Measurements from ENCODE around the gene RAB19. TPM values are rescaled to one million over a fixed set of nuclear protein-coding genes. Genes with fewer than 3 reads are reported as not detected.

Gene RAB19
- total RNA-seq, 1 experiment from 2014 or later, result not detected

DNA sequence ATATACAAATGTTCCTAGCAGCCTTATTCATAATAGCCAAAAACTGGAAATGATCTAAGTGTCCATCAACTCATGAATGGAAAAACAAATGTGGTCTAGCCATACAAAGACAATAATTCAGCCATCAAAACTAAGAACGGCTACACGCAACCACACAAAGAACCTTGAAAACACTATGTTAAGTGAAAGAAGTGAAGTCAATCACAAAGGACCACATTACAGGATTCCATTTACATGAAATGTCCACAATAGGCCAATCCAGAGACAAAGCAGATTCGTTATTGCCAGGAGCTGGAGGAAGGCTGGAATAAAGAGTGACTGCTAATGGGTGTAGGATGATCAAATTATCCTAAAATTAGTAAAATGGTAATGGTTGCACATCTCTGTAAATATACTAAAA lies 54.3 kb downstream of the RAB19 start:
- no peak for DNase-seq (ENCODE audit: low spot score)
- no peaks in the 10 kb centered on the region for H3K27me3 ChIP-seq (replicated peaks; ENCODE audit: insufficient read depth, low read depth, low read length, poor library complexity)
- TF ChIP-seq EZH2 (IDR thresholded peaks at IDR 0.05; ENCODE audit: borderline replicate concordance, low read depth, low read length, poor library complexity, severe bottlenecking), result no peak
- TF ChIP-seq, protein P1, sequence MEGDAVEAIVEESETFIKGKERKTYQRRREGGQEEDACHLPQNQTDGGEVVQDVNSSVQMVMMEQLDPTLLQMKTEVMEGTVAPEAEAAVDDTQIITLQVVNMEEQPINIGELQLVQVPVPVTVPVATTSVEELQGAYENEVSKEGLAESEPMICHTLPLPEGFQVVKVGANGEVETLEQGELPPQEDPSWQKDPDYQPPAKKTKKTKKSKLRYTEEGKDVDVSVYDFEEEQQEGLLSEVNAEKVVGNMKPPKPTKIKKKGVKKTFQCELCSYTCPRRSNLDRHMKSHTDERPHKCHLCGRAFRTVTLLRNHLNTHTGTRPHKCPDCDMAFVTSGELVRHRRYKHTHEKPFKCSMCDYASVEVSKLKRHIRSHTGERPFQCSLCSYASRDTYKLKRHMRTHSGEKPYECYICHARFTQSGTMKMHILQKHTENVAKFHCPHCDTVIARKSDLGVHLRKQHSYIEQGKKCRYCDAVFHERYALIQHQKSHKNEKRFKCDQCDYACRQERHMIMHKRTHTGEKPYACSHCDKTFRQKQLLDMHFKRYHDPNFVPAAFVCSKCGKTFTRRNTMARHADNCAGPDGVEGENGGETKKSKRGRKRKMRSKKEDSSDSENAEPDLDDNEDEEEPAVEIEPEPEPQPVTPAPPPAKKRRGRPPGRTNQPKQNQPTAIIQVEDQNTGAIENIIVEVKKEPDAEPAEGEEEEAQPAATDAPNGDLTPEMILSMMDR (conservative IDR thresholded peaks at IDR 0.05; ENCODE audit: low read depth, low read length), result no peak
- no peaks in the 10 kb centered on the region for H3K9me3 ChIP-seq (ENCODE audit: low read depth, low read length, poor library complexity, severe bottlenecking)
- no peak overlapping the region for H3K27ac ChIP-seq (ENCODE audit: low read depth, low read length, poor library complexity, severe bottlenecking)
- no peaks in the 10 kb centered on the region for H3K4me1 ChIP-seq (ENCODE audit: insufficient read depth, low read length, poor library complexity, severe bottlenecking)
- ChIA-PET CTCF (no interaction called here), POLR2A (ENCODE audit: low non-redundant PET) (no interaction called here)
- intact Hi-C loops (cut with micrococcal nuclease; ENCODE audit: unreplicated experiment), result no loop called here
- no peak overlapping the region for H3K4me3 ChIP-seq (ENCODE audit: low read depth, low read length, poor library complexity, severe bottlenecking)
- no TSS peak for BruUV-seq (replicated peaks)
- H3K36me3 ChIP-seq (ENCODE audit: insufficient read depth, low read length, poor library complexity, severe bottlenecking), result peaks cover 21% of the 10 kb centered on the region

DNA sequence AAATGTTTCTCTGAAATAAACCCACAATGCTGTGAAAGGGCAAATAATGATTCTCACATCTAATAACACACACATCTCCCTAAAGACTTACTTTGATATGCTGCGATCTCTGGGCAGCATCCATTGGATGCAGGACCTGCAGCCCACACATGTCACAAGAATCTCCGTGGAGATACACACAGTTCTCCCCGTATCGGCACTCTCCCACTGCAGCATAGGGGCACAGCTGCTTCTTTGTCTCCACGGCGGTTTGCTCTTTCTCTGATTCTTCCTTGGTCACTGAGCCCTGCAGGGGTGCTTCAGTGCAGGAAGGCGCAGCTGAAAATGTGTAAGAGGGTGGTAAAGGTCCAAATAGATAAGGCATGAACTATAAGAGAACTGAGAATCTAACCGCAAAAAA lies 55.1 kb downstream of the RAB19 start:
- intact Hi-C loops (cut with micrococcal nuclease; ENCODE audit: unreplicated experiment), result no loop called here
- Histone ChIP-seq H3K27me3 (replicated peaks; ENCODE audit: insufficient read depth, low read depth, low read length, poor library complexity) (no peaks in the 10 kb centered on the region), H3K4me1 (ENCODE audit: insufficient read depth, low read length, poor library complexity, severe bottlenecking) (no peaks in the 10 kb centered on the region), H3K36me3 (ENCODE audit: insufficient read depth, low read length, poor library complexity, severe bottlenecking) (peaks cover 21% of the 10 kb centered on the region), H3K4me3 (ENCODE audit: low read depth, low read length, poor library complexity, severe bottlenecking) (no peak overlapping the region), H3K27ac (ENCODE audit: low read depth, low read length, poor library complexity, severe bottlenecking) (no peak overlapping the region), H3K9me3 (ENCODE audit: low read depth, low read length, poor library complexity, severe bottlenecking) (no peaks in the 10 kb centered on the region)
- no TSS peak for BruUV-seq (replicated peaks)
- no peak for TF ChIP-seq EZH2 (IDR thresholded peaks at IDR 0.05; ENCODE audit: borderline replicate concordance, low read depth, low read length, poor library complexity, severe bottlenecking)
- TF ChIP-seq, protein P1 (conservative IDR thresholded peaks at IDR 0.05; ENCODE audit: low read depth, low read length), result no peak
- ChIA-PET POLR2A (ENCODE audit: low non-redundant PET) (no interaction called here), CTCF (no interaction called here)
- no peak for DNase-seq (ENCODE audit: low spot score)

DNA sequence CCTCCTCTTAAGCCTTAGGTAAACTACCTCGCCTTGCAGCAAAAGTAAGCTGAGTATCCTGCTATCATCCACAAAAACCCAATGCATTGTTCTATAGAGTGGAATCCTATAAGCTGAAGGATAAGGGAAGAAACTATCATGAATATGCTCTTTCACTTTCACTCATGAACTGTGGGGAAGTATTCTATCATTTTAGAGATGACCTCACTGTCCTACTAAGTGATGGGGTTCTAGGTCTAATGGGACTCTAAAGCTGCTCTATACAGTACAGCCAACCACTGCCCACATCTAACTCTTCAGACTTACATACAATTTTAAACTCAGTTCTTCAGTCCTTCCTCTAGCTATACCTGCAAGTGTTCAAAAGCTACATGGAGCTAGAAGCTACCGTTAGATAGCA lies 59.3 kb downstream of the RAB19 start:
- Histone ChIP-seq H3K4me1 (ENCODE audit: insufficient read depth, low read length, poor library complexity, severe bottlenecking) (no peaks in the 10 kb centered on the region), H3K27me3 (replicated peaks; ENCODE audit: insufficient read depth, low read depth, low read length, poor library complexity) (no peaks in the 10 kb centered on the region), H3K4me3 (ENCODE audit: low read depth, low read length, poor library complexity, severe bottlenecking) (no peak overlapping the region), H3K27ac (ENCODE audit: low read depth, low read length, poor library complexity, severe bottlenecking) (no peak overlapping the region), H3K36me3 (ENCODE audit: insufficient read depth, low read length, poor library complexity, severe bottlenecking) (peaks cover 13% of the 10 kb centered on the region), H3K9me3 (ENCODE audit: low read depth, low read length, poor library complexity, severe bottlenecking) (no peaks in the 10 kb centered on the region)
- intact Hi-C loops (cut with micrococcal nuclease; ENCODE audit: unreplicated experiment), result no loop called here
- BruUV-seq (replicated peaks), result no TSS peak
- ChIA-PET CTCF (no interaction called here), POLR2A (ENCODE audit: low non-redundant PET) (no interaction called here)
- DNase-seq (ENCODE audit: low spot score), result no peak
- no peak for TF ChIP-seq EZH2 (IDR thresholded peaks at IDR 0.05; ENCODE audit: borderline replicate concordance, low read depth, low read length, poor library complexity, severe bottlenecking)
- TF ChIP-seq, protein P1 (conservative IDR thresholded peaks at IDR 0.05; ENCODE audit: low read depth, low read length), result no peak
